Measurements from ENCODE around the gene DNAJB14.
"Not testable (repeated sequence)": the region's sequence is repeated elsewhere in the genome, so short reads cannot be mapped to it uniquely, and the experiment has no call there.

Gene DNAJB14

GRCh38 chr4:99965173-99965572 is 18.8 kb upstream of the DNAJB14 start:
- no peaks in the 10 kb centered on the region for H3K9me3 ChIP-seq (ENCODE audit: control insufficient read depth, low read length)
- no peaks in the 10 kb centered on the region for H3K36me3 ChIP-seq (ENCODE audit: control insufficient read depth, insufficient read depth, low read length)
- H3K4me3 ChIP-seq (ENCODE audit: extremely low read depth, insufficient read depth, low read length, poor library complexity, severe bottlenecking), result no peak overlapping the region
- H3K27ac ChIP-seq (ENCODE audit: low read depth, low read length, severe bottlenecking), result no peak overlapping the region
- peaks cover 27% of the 10 kb centered on the region for H3K4me1 ChIP-seq (ENCODE audit: control insufficient read depth, insufficient read depth, low read length, poor library complexity, severe bottlenecking)

GRCh38 chr4:99961711-99962110 is 15.3 kb upstream of the DNAJB14 start:
- no peaks in the 10 kb centered on the region for H3K36me3 ChIP-seq (ENCODE audit: control insufficient read depth, insufficient read depth, low read length)
- WGBS, 2 experiments (ENCODE audit: insufficient coverage in 2 of 2), result 100% methylated on average over 1 of the region's 1 CpG; no CpG with 5 or more reads in 1 of the 2 experiments
- peaks cover 14% of the 10 kb centered on the region for H3K4me1 ChIP-seq (ENCODE audit: control insufficient read depth, insufficient read depth, low read length, poor library complexity, severe bottlenecking)
- H3K27ac ChIP-seq (ENCODE audit: low read depth, low read length, severe bottlenecking), result no peak overlapping the region
- no peak overlapping the region for H3K4me3 ChIP-seq (ENCODE audit: extremely low read depth, insufficient read depth, low read length, poor library complexity, severe bottlenecking)
- no peaks in the 10 kb centered on the region for H3K9me3 ChIP-seq (ENCODE audit: control insufficient read depth, low read length)

- peaks cover 6% of the 10 kb centered on the region for H3K4me1 ChIP-seq (ENCODE audit: control insufficient read depth, insufficient read depth, low read length, poor library complexity, severe bottlenecking)
- H3K4me3 ChIP-seq (ENCODE audit: extremely low read depth, insufficient read depth, low read length, poor library complexity, severe bottlenecking), result no peak overlapping the region
- no peaks in the 10 kb centered on the region for H3K36me3 ChIP-seq (ENCODE audit: control insufficient read depth, insufficient read depth, low read length)
- H3K27ac ChIP-seq (ENCODE audit: low read depth, low read length, severe bottlenecking), result no peak overlapping the region
- H3K9me3 ChIP-seq (ENCODE audit: control insufficient read depth, low read length), result peaks cover 3% of the 10 kb centered on the region
- 100% methylated on average over 1 to 2 of the region's 2 CpGs for WGBS, 2 experiments (ENCODE audit: insufficient coverage in 2 of 2)
Observed at GRCh38 chr4:99960648-99961047, 14.2 kb upstream of the DNAJB14 start.

- not testable (repeated sequence) for H3K4me1 ChIP-seq (ENCODE audit: control insufficient read depth, insufficient read depth, low read length, poor library complexity, severe bottlenecking); H3K27ac ChIP-seq (ENCODE audit: low read depth, low read length, severe bottlenecking); H3K9me3 ChIP-seq (ENCODE audit: control insufficient read depth, low read length); H3K36me3 ChIP-seq (ENCODE audit: control insufficient read depth, insufficient read depth, low read length); H3K4me3 ChIP-seq (ENCODE audit: extremely low read depth, insufficient read depth, low read length, poor library complexity, severe bottlenecking)
- WGBS, 2 experiments (ENCODE audit: insufficient coverage in 2 of 2), result no CpG with 5 or more reads among the region's 3 CpGs
Observed at GRCh38 chr4:99958207-99958606, 11.8 kb upstream of the DNAJB14 start.

- peak overlapping the region; percentile 89 for H3K27ac ChIP-seq (ENCODE audit: low read depth, low read length, severe bottlenecking)
- H3K4me3 ChIP-seq (ENCODE audit: extremely low read depth, insufficient read depth, low read length, poor library complexity, severe bottlenecking), result peak overlapping the region; percentile 68
- WGBS, 2 experiments (ENCODE audit: insufficient coverage in 2 of 2), result 0% methylated on average over 6 of the region's 8 CpGs
- peaks cover 12% of the 10 kb centered on the region for H3K4me1 ChIP-seq (ENCODE audit: control insufficient read depth, insufficient read depth, low read length, poor library complexity, severe bottlenecking)
- peaks cover 1% of the 10 kb centered on the region for H3K9me3 ChIP-seq (ENCODE audit: control insufficient read depth, low read length)
- H3K36me3 ChIP-seq (ENCODE audit: control insufficient read depth, insufficient read depth, low read length), result peaks cover 17% of the 10 kb centered on the region
Observed at GRCh38 chr4:99950913-99951254, 4.5 kb upstream of the DNAJB14 start.

- H3K4me3 ChIP-seq (ENCODE audit: extremely low read depth, insufficient read depth, low read length, poor library complexity, severe bottlenecking), result peak within 1 kb of the TSS; percentile 68
- WGBS, 2 experiments (ENCODE audit: insufficient coverage in 2 of 2), result 0 to 1% methylated on average over 40 to 67 of the region's 76 CpGs
- peak within 1 kb of the TSS; percentile 97 for H3K27ac ChIP-seq (ENCODE audit: low read depth, low read length, severe bottlenecking)
- peaks cover 17% of the 10 kb centered on the region for H3K36me3 ChIP-seq (ENCODE audit: control insufficient read depth, insufficient read depth, low read length)
- peaks cover 14% of the 10 kb centered on the region for H3K4me1 ChIP-seq (ENCODE audit: control insufficient read depth, insufficient read depth, low read length, poor library complexity, severe bottlenecking)
- H3K9me3 ChIP-seq (ENCODE audit: control insufficient read depth, low read length), result no peaks in the 10 kb centered on the region
Observed at GRCh38 chr4:99949999-99950912, 3.8 kb upstream of the DNAJB14 start, which contains the start of gene H2AZ1. Gene H2AZ1 (minus strand): TSS chr4:99950275. CDS start chr4:99950170, 105 bp downstream.

GRCh38 chr4:99949034-99949998 is 2.9 kb upstream of the DNAJB14 start:
- WGBS, 2 experiments (ENCODE audit: insufficient coverage in 2 of 2), result 0% methylated on average over 37 to 60 of the region's 98 CpGs
- Histone ChIP-seq H3K4me3 (ENCODE audit: extremely low read depth, insufficient read depth, low read length, poor library complexity, severe bottlenecking) (peak overlapping the region; percentile 68), H3K27ac (ENCODE audit: low read depth, low read length, severe bottlenecking) (peak overlapping the region; percentile 97), H3K9me3 (ENCODE audit: control insufficient read depth, low read length) (no peaks in the 10 kb centered on the region), H3K36me3 (ENCODE audit: control insufficient read depth, insufficient read depth, low read length) (peaks cover 21% of the 10 kb centered on the region), H3K4me1 (ENCODE audit: control insufficient read depth, insufficient read depth, low read length, poor library complexity, severe bottlenecking) (peaks cover 15% of the 10 kb centered on the region)

GRCh38 chr4:99947608-99948007 is 1.2 kb upstream of the DNAJB14 start:
- peak overlapping the region; percentile 86 for H3K4me3 ChIP-seq (ENCODE audit: extremely low read depth, insufficient read depth, low read length, poor library complexity, severe bottlenecking)
- peaks cover 21% of the 10 kb centered on the region for H3K4me1 ChIP-seq (ENCODE audit: control insufficient read depth, insufficient read depth, low read length, poor library complexity, severe bottlenecking)
- peak overlapping the region; percentile 79 for H3K27ac ChIP-seq (ENCODE audit: low read depth, low read length, severe bottlenecking)
- H3K9me3 ChIP-seq (ENCODE audit: control insufficient read depth, low read length), result no peaks in the 10 kb centered on the region
- peaks cover 26% of the 10 kb centered on the region for H3K36me3 ChIP-seq (ENCODE audit: control insufficient read depth, insufficient read depth, low read length)
- 77 to 95% methylated on average over 2 to 3 of the region's 4 CpGs for WGBS, 2 experiments (ENCODE audit: insufficient coverage in 2 of 2)

- 9 to 12% methylated on average over 3 of the region's 8 CpGs for WGBS, 2 experiments (ENCODE audit: insufficient coverage in 2 of 2)
- Histone ChIP-seq H3K4me3 (ENCODE audit: extremely low read depth, insufficient read depth, low read length, poor library complexity, severe bottlenecking) (peak overlapping the region; percentile 86), H3K36me3 (ENCODE audit: control insufficient read depth, insufficient read depth, low read length) (peaks cover 26% of the 10 kb centered on the region), H3K4me1 (ENCODE audit: control insufficient read depth, insufficient read depth, low read length, poor library complexity, severe bottlenecking) (peaks cover 21% of the 10 kb centered on the region), H3K9me3 (ENCODE audit: control insufficient read depth, low read length) (no peaks in the 10 kb centered on the region), H3K27ac (ENCODE audit: low read depth, low read length, severe bottlenecking) (peak overlapping the region; percentile 79)
Observed at GRCh38 chr4:99947190-99947578, 766 bp upstream of the DNAJB14 start.

GRCh38 chr4:99945718-99946355 is 581 bp downstream of the DNAJB14 start:
- WGBS, 2 experiments (ENCODE audit: insufficient coverage in 2 of 2), result 0 to 4% methylated on average over 16 to 21 of the region's 25 CpGs
- Histone ChIP-seq H3K36me3 (ENCODE audit: control insufficient read depth, insufficient read depth, low read length) (peaks cover 32% of the 10 kb centered on the region), H3K4me3 (ENCODE audit: extremely low read depth, insufficient read depth, low read length, poor library complexity, severe bottlenecking) (peak overlapping the region; percentile 86), H3K9me3 (ENCODE audit: control insufficient read depth, low read length) (no peaks in the 10 kb centered on the region), H3K4me1 (ENCODE audit: control insufficient read depth, insufficient read depth, low read length, poor library complexity, severe bottlenecking) (peaks cover 19% of the 10 kb centered on the region), H3K27ac (ENCODE audit: low read depth, low read length, severe bottlenecking) (peak overlapping the region; percentile 79)
